Fibroblast of lung (primary cell): ENCODE results near the gene PTPRM. TPM values are rescaled to one million over a fixed set of nuclear protein-coding genes. Genes with fewer than 3 reads are reported as not detected.
A peak's percentile ranks its signal among the peaks of the same experiment; 100 is the strongest.

Experiments used
- DNase-seq, 2 donors: peaks; one replicate each; pipeline versions ENCODE4 v3.0.0 to v3.0.0-alpha.2; 2010; ENCODE audit warnings: low read depth in 2 of 2
- H2AFZ ChIP-seq: 2 replicates; pipeline ENCODE4 v1.5.1; 2012; ENCODE audit warnings: low read length, control low read depth, inconsistent platforms
- H3K27ac ChIP-seq: 2 replicates; pipeline ENCODE4 v1.5.1; 2011; ENCODE audit warnings: low read length, control low read depth; ENCODE audit not compliant: insufficient read depth
- H3K27me3 ChIP-seq: 2 replicates; pipeline ENCODE4 v1.5.1; 2011; ENCODE audit warnings: mild to moderate bottlenecking, low read length; ENCODE audit not compliant: control insufficient read depth, insufficient read depth
- H3K36me3 ChIP-seq: 2 replicates; pipeline ENCODE4 v1.5.1; 2011; ENCODE audit warnings: low read length; ENCODE audit not compliant: control insufficient read depth, insufficient read depth
- H3K4me1 ChIP-seq: 2 replicates; pipeline ENCODE4 v1.5.1; 2011; ENCODE audit warnings: low read length; ENCODE audit not compliant: control insufficient read depth, insufficient read depth; ENCODE audit errors: extremely low read depth
- H3K4me2 ChIP-seq: 2 replicates; pipeline ENCODE4 v1.5.1; 2011; ENCODE audit warnings: low read length, control low read depth; ENCODE audit not compliant: insufficient read depth; ENCODE audit errors: extremely low read depth
- H3K4me3 ChIP-seq, 4 experiments: fragments of 200-600 bp in 1 of 4; sonication (generic) in 1 of 4; replicated peaks in 1 of 4; 2 replicates each; pipeline ENCODE4 v1.5.1; 2011 to 2016; ENCODE audit warnings: low read length in 4 of 4, low read depth in 3 of 4, mild to moderate bottlenecking in 3 of 4, control low read depth in 2 of 4, inconsistent platforms in 1 of 4, mixed read lengths in 1 of 4; ENCODE audit not compliant: insufficient read depth in 1 of 4; ENCODE audit errors: control extremely low read depth in 1 of 4
- H3K79me2 ChIP-seq: 2 replicates; pipeline ENCODE4 v1.5.1; 2012; ENCODE audit warnings: mild to moderate bottlenecking, low read length, inconsistent platforms; ENCODE audit not compliant: control insufficient read depth, insufficient read depth
- H3K9ac ChIP-seq: 2 replicates; pipeline ENCODE4 v1.5.1; 2011; ENCODE audit warnings: mild to moderate bottlenecking, low read length, control low read depth; ENCODE audit not compliant: insufficient read depth
- H3K9me3 ChIP-seq: 2 replicates; pipeline ENCODE4 v1.5.1; 2012; ENCODE audit warnings: low read depth, low read length; ENCODE audit not compliant: control insufficient read depth, insufficient read depth
- H4K20me1 ChIP-seq: 2 replicates; pipeline ENCODE4 v1.5.1; 2011; ENCODE audit warnings: low read length; ENCODE audit not compliant: control insufficient read depth, insufficient read depth; ENCODE audit errors: extremely low read depth
- EZH2 ChIP-seq: IDR thresholded peaks from 2 replicates; pipeline ENCODE4 v1.5.1; 2012; ENCODE audit warnings: low read length, control low read depth, mild to moderate bottlenecking; ENCODE audit errors: missing control alignments
- polyA plus RNA-seq, 2 donors: library from polyadenylated mRNA; depleted of rRNA in 1 of 2; stranded (reverse) in 1 of 2; unstranded in 1 of 2; fragments of >200 nt; gene quantifications; 2 replicates each; pipeline ENCODE4 v1.2.1, GENCODE V29; 2011 to 2012; ENCODE audit warnings: missing spikeins in 1 of 2
- total RNA-seq: library from RNA; depleted of rRNA; stranded (reverse); fragments of >200 nt; gene quantifications from 2 replicates; pipeline ENCODE4 v1.2.1, GENCODE V29; 2014
- TF ChIP-seq, protein P1 (sequence below), 2 donors: IDR thresholded peaks in 1 of 2; conservative IDR thresholded peaks in 1 of 2; 1 replicate in 1 of 2; 2 replicates in 1 of 2; pipeline ENCODE4 v1.5.1; 2011 to 2012; ENCODE audit warnings: low read length in 2 of 2, control low read depth in 1 of 2, inconsistent platforms in 1 of 2, low read depth in 1 of 2, mild to moderate bottlenecking in 1 of 2

Gene PTPRM
- total and polyA plus RNA-seq, 2 donors (not counting 1 experiment from before 2014, with no cell fraction given) = 86.6 to 87.0 TPM

DNA sequence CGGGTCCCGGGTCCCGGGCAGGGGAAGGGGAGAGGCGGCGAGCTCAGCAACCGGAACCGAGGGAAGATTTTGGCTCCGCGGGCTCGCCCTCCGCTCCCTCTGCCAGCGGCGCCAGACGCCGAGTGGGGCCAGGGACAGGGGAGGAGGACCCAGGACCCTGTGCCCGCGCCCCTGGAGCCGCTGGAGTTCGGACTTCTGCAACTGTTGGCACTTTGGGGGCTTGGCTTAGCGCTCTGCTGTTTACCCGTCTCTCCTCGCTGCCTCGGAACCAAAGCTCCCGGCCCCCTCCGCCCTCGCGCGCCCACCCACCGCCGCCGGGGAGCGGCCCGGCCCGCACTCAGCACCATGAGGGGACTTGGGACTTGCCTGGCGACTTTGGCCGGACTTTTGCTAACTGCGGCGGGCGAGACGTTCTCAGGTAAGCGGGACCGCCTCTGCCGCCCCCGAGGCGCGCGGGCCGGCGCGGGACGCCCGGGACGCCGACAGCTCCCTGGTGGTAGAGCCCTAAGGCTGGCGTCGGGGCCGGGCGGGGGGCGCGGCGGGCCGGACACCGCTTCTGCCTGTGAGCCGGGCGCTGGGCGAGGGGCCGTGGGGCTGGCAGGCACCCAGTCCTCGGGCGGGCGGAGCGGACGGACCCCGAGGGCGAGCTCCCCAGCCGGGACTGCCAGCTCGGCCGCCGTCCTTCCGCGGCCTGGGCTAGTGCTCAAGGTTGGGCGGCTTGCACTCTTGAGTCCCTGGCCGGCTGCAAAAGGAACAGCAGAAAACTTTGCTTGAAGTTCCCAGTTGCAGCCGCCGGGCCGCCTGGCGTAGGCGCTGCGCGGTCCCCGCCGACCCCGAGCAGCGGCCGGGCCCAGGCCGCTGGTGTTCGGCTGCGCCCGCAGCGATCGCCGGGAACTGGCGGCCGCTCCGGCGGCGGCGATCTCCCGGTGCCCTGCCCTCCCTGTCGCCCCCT is 634 bp downstream of the PTPRM start:
- peak; percentile 65 to 77 for DNase-seq

GRCh38 chr18:7568426-7568825 is 1.3 kb downstream of the PTPRM start:
- peak overlapping the region; percentile 84 for H3K9ac ChIP-seq
- DNase-seq = peak; percentile 17 to 45
- peak overlapping the region; percentile 80 for H3K27ac ChIP-seq
- peak overlapping the region; percentile 92 for H3K4me2 ChIP-seq
- peak overlapping the region; percentile 35 for H2AFZ ChIP-seq
- peak overlapping the region; percentile 66 to 77 (median 71) for H3K4me3 ChIP-seq
- H3K79me2 ChIP-seq = peaks cover 15% of the 10 kb centered on the region
- TF ChIP-seq EZH2 = no peak
- TF ChIP-seq, protein P1, sequence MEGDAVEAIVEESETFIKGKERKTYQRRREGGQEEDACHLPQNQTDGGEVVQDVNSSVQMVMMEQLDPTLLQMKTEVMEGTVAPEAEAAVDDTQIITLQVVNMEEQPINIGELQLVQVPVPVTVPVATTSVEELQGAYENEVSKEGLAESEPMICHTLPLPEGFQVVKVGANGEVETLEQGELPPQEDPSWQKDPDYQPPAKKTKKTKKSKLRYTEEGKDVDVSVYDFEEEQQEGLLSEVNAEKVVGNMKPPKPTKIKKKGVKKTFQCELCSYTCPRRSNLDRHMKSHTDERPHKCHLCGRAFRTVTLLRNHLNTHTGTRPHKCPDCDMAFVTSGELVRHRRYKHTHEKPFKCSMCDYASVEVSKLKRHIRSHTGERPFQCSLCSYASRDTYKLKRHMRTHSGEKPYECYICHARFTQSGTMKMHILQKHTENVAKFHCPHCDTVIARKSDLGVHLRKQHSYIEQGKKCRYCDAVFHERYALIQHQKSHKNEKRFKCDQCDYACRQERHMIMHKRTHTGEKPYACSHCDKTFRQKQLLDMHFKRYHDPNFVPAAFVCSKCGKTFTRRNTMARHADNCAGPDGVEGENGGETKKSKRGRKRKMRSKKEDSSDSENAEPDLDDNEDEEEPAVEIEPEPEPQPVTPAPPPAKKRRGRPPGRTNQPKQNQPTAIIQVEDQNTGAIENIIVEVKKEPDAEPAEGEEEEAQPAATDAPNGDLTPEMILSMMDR (conservative IDR thresholded peaks at IDR 0.05 in 1 of 2, IDR thresholded peaks at IDR 0.05 in 1 of 2; ENCODE audit: low read depth in 1 of 2, low read length in 2 of 2) = no peak
- H4K20me1 ChIP-seq = no peaks in the 10 kb centered on the region
- no peaks in the 10 kb centered on the region for H3K36me3 ChIP-seq
- H3K27me3 ChIP-seq = no peaks in the 10 kb centered on the region
- peaks cover 5% of the 10 kb centered on the region for H3K4me1 ChIP-seq
- H3K9me3 ChIP-seq = no peaks in the 10 kb centered on the region

More for the DNA sequence above, 634 bp downstream of the PTPRM start:
- H3K9ac ChIP-seq = peak overlapping the region; percentile 84
- H3K36me3 ChIP-seq = no peaks in the 10 kb centered on the region
- H3K4me3 ChIP-seq = peak overlapping the region; percentile 64 to 79 (median 72)
- no peaks in the 10 kb centered on the region for H4K20me1 ChIP-seq
- H3K27me3 ChIP-seq = no peaks in the 10 kb centered on the region
- peak overlapping the region; percentile 71 for H2AFZ ChIP-seq
- H3K79me2 ChIP-seq = peaks cover 10% of the 10 kb centered on the region
- H3K27ac ChIP-seq = peak overlapping the region; percentile 80
- peak overlapping the region; percentile 92 for H3K4me2 ChIP-seq
- TF ChIP-seq, protein P1 (conservative IDR thresholded peaks at IDR 0.05 in 1 of 2, IDR thresholded peaks at IDR 0.05 in 1 of 2; ENCODE audit: low read depth in 1 of 2, low read length in 2 of 2) = no peak
- peaks cover 3% of the 10 kb centered on the region for H3K4me1 ChIP-seq
- no peaks in the 10 kb centered on the region for H3K9me3 ChIP-seq

DNA sequence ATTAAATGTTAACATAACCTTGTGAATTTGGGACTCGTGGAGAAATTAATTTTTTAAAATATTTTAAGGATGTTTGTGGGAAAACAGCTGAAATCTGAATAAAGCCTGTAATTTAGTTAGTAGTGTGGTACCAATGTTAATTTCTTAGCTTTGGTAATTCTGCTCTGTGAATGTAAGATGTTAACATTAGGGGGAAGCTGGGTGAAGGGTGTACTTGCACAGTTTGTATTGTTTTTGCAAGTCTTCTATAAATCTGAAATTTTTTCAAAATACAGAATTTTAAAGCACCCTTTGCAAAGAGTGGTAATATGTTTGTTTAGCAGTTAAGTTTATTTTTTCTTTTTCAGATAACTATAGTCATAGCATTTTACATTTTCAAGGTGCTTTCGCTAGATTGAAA is 4.5 kb downstream of the PTPRM start:
- no peak for TF ChIP-seq EZH2
- TF ChIP-seq, protein P1 (conservative IDR thresholded peaks at IDR 0.05 in 1 of 2, IDR thresholded peaks at IDR 0.05 in 1 of 2; ENCODE audit: low read depth in 1 of 2, low read length in 2 of 2) = no peak
- Histone ChIP-seq H3K79me2 (peaks cover 15% of the 10 kb centered on the region), H3K4me1 (peaks cover 11% of the 10 kb centered on the region), H3K9ac (no peak overlapping the region), H3K4me2 (no peak overlapping the region), H3K36me3 (no peaks in the 10 kb centered on the region), H3K4me3 (no peak overlapping the region), H3K9me3 (no peaks in the 10 kb centered on the region), H3K27ac (no peak overlapping the region), H2AFZ (no peak overlapping the region), H3K27me3 (no peaks in the 10 kb centered on the region), H4K20me1 (no peaks in the 10 kb centered on the region)
- no peak for DNase-seq
